Liver (tissue), 9 donors: ENCODE data around the gene FGFR4. TPM values are rescaled to one million over a fixed set of nuclear protein-coding genes. Genes with fewer than 3 reads are reported as not detected.

Source experiments
- DNase-seq: peaks from one replicate; pipeline ENCODE4 v3.0.0-alpha.2; 2017; ENCODE audit warnings: low spot score
- H3K27ac ChIP-seq, 2 donors: one replicate each; pipeline ENCODE4 v1.7.0; 2013; ENCODE audit warnings: inconsistent platforms in 2 of 2, low read length in 2 of 2, control low read depth in 1 of 2, low read depth in 1 of 2, mild to moderate bottlenecking in 1 of 2
- H3K27me3 ChIP-seq, 4 donors: one replicate each; pipeline versions ENCODE4 v1.6.1 to v1.7.0; 2013; ENCODE audit warnings: low read length in 3 of 4, inconsistent platforms in 1 of 4, mild to moderate bottlenecking in 1 of 4, moderate library complexity in 1 of 4; ENCODE audit not compliant: control insufficient read depth in 4 of 4, insufficient read depth in 4 of 4
- H3K36me3 ChIP-seq, 4 donors: one replicate each; pipeline versions ENCODE4 v1.6.1 to v1.7.0; 2013; ENCODE audit warnings: low read length in 3 of 4, mild to moderate bottlenecking in 3 of 4, low read depth in 1 of 4, moderate library complexity in 1 of 4; ENCODE audit not compliant: control insufficient read depth in 4 of 4, insufficient read depth in 3 of 4
- H3K4me1 ChIP-seq, 4 donors: one replicate each; pipeline versions ENCODE4 v1.6.1 to v1.7.0; 2013; ENCODE audit warnings: low read length in 3 of 4, mild to moderate bottlenecking in 3 of 4, moderate library complexity in 1 of 4; ENCODE audit not compliant: control insufficient read depth in 4 of 4, insufficient read depth in 4 of 4
- H3K4me3 ChIP-seq, 3 donors: one replicate each; pipeline versions ENCODE4 v1.6.1 to v1.7.0; 2013; ENCODE audit warnings: low read length in 3 of 3, control low read depth in 1 of 3, low read depth in 1 of 3, mild to moderate bottlenecking in 1 of 3
- H3K9ac ChIP-seq, 2 donors: one replicate each; pipeline ENCODE4 v1.7.0; 2013; ENCODE audit warnings: low read length in 2 of 2, mild to moderate bottlenecking in 2 of 2, moderate library complexity in 2 of 2, control low read depth in 1 of 2, low read depth in 1 of 2
- H3K9me3 ChIP-seq, 4 donors: one replicate each; pipeline versions ENCODE4 v1.6.1 to v1.7.0; 2013; ENCODE audit warnings: low read length in 3 of 4; ENCODE audit not compliant: control insufficient read depth in 4 of 4
- ATF3 ChIP-seq: IDR thresholded peaks from 2 replicates; pipeline ENCODE4 v1.6.1; 2016; ENCODE audit warnings: antibody characterized with exemption
- EGR1 ChIP-seq, 2 donors: IDR thresholded peaks; 2 replicates each; pipeline ENCODE4 v1.6.1; 2016 to 2018; ENCODE audit warnings: antibody characterized with exemption in 2 of 2, low read depth in 2 of 2
- FOXA1 ChIP-seq: IDR thresholded peaks from 2 replicates; pipeline ENCODE4 v1.6.1; 2016; ENCODE audit warnings: antibody characterized with exemption
- FOXA2 ChIP-seq: IDR thresholded peaks from 2 replicates; pipeline ENCODE4 v1.6.1; 2016; ENCODE audit warnings: antibody characterized with exemption
- GABPA ChIP-seq, 2 donors: IDR thresholded peaks in 1 of 2; conservative IDR thresholded peaks in 1 of 2; 2 replicates each; pipeline ENCODE4 v1.6.1; 2016; ENCODE audit warnings: antibody characterized with exemption in 2 of 2, mild to moderate bottlenecking in 1 of 2, moderate library complexity in 1 of 2
- HNF4A ChIP-seq, 2 donors: conservative IDR thresholded peaks; 2 replicates each; pipeline ENCODE4 v1.6.1; 2016; ENCODE audit warnings: antibody characterized with exemption in 2 of 2, mild to moderate bottlenecking in 2 of 2
- JUND ChIP-seq, 2 donors: IDR thresholded peaks; 2 replicates each; pipeline ENCODE4 v1.6.1; 2016; ENCODE audit warnings: antibody characterized with exemption in 2 of 2
- MAX ChIP-seq: IDR thresholded peaks from 2 replicates; pipeline ENCODE4 v1.6.1; 2016; ENCODE audit warnings: antibody characterized with exemption
- NR2F2 ChIP-seq: IDR thresholded peaks from 2 replicates; pipeline ENCODE4 v1.6.1; 2016; ENCODE audit warnings: antibody characterized with exemption
- RAD21 ChIP-seq, 2 donors: IDR thresholded peaks; 2 replicates each; pipeline ENCODE4 v1.6.1; 2016; ENCODE audit warnings: antibody characterized with exemption in 2 of 2, mild to moderate bottlenecking in 2 of 2
- RXRA ChIP-seq, 2 donors: IDR thresholded peaks; 2 replicates each; pipeline ENCODE4 v1.6.1; 2017 to 2018; ENCODE audit warnings: antibody characterized with exemption in 2 of 2, mild to moderate bottlenecking in 1 of 2
- SP1 ChIP-seq: IDR thresholded peaks from 2 replicates; pipeline ENCODE4 v1.6.1; 2018; ENCODE audit warnings: antibody characterized with exemption, mild to moderate bottlenecking
- TAF1 ChIP-seq: conservative IDR thresholded peaks from 2 replicates; pipeline ENCODE4 v1.6.1; 2016; ENCODE audit warnings: antibody characterized with exemption, mild to moderate bottlenecking
- YY1 ChIP-seq: IDR thresholded peaks from 2 replicates; pipeline ENCODE4 v1.6.1; 2016; ENCODE audit warnings: antibody characterized with exemption, mild to moderate bottlenecking
- ZBTB33 ChIP-seq: IDR thresholded peaks from 2 replicates; pipeline ENCODE4 v1.6.1; 2016; ENCODE audit warnings: antibody characterized with exemption
- WGBS: extraction: QIAGEN DNeasy Blood & Tissue Kit; methylation state at CpG from one replicate; pipeline ENCODE4 v1.1.7; 2013; 5-methylcytosine and 5-hydroxymethylcytosine counted together
- polyA plus RNA-seq, 2 donors: library from polyadenylated mRNA; stranded (reverse) in 1 of 2; unstranded in 1 of 2; fragments of 200-250 nt in 1 of 2; fragments of >200 nt in 1 of 2; fragmentation: Nextera tagmentation in 1 of 2; extraction: Ambion mirVana in 1 of 2; gene quantifications; one replicate each; pipeline versions ENCODE4 v1.2.1 to v1.2.3, GENCODE V29; 2013 to 2015
- total RNA-seq, 2 donors: library from RNA; depleted of rRNA; stranded (reverse); fragments of >200 nt; gene quantifications; one replicate each; pipeline ENCODE4 v1.2.3, GENCODE V29; 2014
- TF ChIP-seq, protein P1 (sequence below): fragments of 150-350 bp; IDR thresholded peaks from 2 replicates; pipeline ENCODE4 v1.5.1; 2017; ENCODE audit warnings: improper control_type of control experiment, low read depth, low read length; ENCODE audit not compliant: missing input control
- TF ChIP-seq, protein P2 (sequence below): IDR thresholded peaks from 2 replicates; pipeline ENCODE4 v1.6.1; 2016; ENCODE audit warnings: antibody characterized with exemption, mild to moderate bottlenecking
- donor health status: healthy.
- donor health status: healthy.
- donor health status: healthy.
- donor health status: healthy.
- donor health status: healthy.

Gene FGFR4
- total and polyA plus RNA-seq, 4 donors: 42.3 to 72.6 (median 56.3) TPM

- 93% methylated on average over 4 of the region's 4 CpGs for WGBS
- Histone ChIP-seq H3K9ac (no peak overlapping the region), H3K27me3 (no peaks in the 10 kb centered on the region), H3K4me1 (no peaks in the 10 kb centered on the region), H3K36me3 (no peaks in the 10 kb centered on the region), H3K9me3 (no peaks in the 10 kb centered on the region), H3K27ac (no peak overlapping the region), H3K4me3 (no peak overlapping the region)
- no peak for DNase-seq
- TF ChIP-seq RXRA (IDR thresholded peaks at IDR 0.05): no peak
- no peak for TF ChIP-seq ZBTB33
- TF ChIP-seq EGR1 (IDR thresholded peaks at IDR 0.05; ENCODE audit: low read depth in 2 of 2): no peak
- no peak for TF ChIP-seq ATF3
- TF ChIP-seq JUND (IDR thresholded peaks at IDR 0.05): no peak
- no peak for TF ChIP-seq TAF1
- TF ChIP-seq HNF4A (conservative IDR thresholded peaks at IDR 0.05): no peak
- TF ChIP-seq RAD21 (IDR thresholded peaks at IDR 0.05): no peak
- TF ChIP-seq SP1: no peak
- no peak for TF ChIP-seq YY1
These were observed 37.8 kb downstream of the FGFR4 start for GRCh38 chr5:177124486-177124991.

DNA sequence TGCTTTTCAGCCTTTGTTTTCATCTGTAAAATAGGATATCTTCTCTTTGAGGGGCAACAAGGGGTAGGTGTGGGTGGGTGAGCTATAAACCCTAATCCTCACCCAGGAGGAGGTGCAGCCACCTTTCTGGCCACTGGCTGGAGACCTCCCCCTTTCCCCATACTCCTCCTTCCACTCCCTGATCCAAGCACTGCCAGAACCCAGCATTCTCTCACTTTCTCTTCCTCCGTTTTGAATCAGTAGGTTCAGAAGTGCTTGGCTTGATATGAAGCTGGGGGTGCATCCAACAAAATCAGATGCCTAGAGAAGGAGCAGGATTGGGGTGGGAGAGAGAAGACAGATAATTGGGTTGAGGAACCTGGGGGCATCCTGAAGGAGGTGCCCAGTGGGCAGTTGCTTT, 40.1 kb downstream of the FGFR4 start:
- Histone ChIP-seq H3K4me3 (no peak overlapping the region), H3K36me3 (no peaks in the 10 kb centered on the region), H3K27ac (no peak overlapping the region), H3K4me1 (no peaks in the 10 kb centered on the region), H3K9me3 (no peaks in the 10 kb centered on the region), H3K9ac (no peak overlapping the region), H3K27me3 (no peaks in the 10 kb centered on the region)
- TF ChIP-seq SP1: no peak
- TF ChIP-seq NR2F2: no peak
- TF ChIP-seq RXRA (IDR thresholded peaks at IDR 0.05): no peak
- no peak for TF ChIP-seq MAX
- no peak for TF ChIP-seq TAF1
- TF ChIP-seq, protein P1, sequence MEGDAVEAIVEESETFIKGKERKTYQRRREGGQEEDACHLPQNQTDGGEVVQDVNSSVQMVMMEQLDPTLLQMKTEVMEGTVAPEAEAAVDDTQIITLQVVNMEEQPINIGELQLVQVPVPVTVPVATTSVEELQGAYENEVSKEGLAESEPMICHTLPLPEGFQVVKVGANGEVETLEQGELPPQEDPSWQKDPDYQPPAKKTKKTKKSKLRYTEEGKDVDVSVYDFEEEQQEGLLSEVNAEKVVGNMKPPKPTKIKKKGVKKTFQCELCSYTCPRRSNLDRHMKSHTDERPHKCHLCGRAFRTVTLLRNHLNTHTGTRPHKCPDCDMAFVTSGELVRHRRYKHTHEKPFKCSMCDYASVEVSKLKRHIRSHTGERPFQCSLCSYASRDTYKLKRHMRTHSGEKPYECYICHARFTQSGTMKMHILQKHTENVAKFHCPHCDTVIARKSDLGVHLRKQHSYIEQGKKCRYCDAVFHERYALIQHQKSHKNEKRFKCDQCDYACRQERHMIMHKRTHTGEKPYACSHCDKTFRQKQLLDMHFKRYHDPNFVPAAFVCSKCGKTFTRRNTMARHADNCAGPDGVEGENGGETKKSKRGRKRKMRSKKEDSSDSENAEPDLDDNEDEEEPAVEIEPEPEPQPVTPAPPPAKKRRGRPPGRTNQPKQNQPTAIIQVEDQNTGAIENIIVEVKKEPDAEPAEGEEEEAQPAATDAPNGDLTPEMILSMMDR: no peak
- TF ChIP-seq HNF4A (conservative IDR thresholded peaks at IDR 0.05): no peak
- TF ChIP-seq EGR1 (IDR thresholded peaks at IDR 0.05; ENCODE audit: low read depth in 2 of 2): no peak
- TF ChIP-seq, protein P2, sequence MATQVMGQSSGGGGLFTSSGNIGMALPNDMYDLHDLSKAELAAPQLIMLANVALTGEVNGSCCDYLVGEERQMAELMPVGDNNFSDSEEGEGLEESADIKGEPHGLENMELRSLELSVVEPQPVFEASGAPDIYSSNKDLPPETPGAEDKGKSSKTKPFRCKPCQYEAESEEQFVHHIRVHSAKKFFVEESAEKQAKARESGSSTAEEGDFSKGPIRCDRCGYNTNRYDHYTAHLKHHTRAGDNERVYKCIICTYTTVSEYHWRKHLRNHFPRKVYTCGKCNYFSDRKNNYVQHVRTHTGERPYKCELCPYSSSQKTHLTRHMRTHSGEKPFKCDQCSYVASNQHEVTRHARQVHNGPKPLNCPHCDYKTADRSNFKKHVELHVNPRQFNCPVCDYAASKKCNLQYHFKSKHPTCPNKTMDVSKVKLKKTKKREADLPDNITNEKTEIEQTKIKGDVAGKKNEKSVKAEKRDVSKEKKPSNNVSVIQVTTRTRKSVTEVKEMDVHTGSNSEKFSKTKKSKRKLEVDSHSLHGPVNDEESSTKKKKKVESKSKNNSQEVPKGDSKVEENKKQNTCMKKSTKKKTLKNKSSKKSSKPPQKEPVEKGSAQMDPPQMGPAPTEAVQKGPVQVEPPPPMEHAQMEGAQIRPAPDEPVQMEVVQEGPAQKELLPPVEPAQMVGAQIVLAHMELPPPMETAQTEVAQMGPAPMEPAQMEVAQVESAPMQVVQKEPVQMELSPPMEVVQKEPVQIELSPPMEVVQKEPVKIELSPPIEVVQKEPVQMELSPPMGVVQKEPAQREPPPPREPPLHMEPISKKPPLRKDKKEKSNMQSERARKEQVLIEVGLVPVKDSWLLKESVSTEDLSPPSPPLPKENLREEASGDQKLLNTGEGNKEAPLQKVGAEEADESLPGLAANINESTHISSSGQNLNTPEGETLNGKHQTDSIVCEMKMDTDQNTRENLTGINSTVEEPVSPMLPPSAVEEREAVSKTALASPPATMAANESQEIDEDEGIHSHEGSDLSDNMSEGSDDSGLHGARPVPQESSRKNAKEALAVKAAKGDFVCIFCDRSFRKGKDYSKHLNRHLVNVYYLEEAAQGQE: no peak
- no peak for TF ChIP-seq JUND (IDR thresholded peaks at IDR 0.05)
- TF ChIP-seq RAD21 (IDR thresholded peaks at IDR 0.05): no peak
- no peak for TF ChIP-seq GABPA (IDR thresholded peaks at IDR 0.05 in 1 of 2, conservative IDR thresholded peaks at IDR 0.05 in 1 of 2)
- TF ChIP-seq FOXA1: no peak
- TF ChIP-seq YY1: no peak
- no peak for TF ChIP-seq ZBTB33
- no peak for TF ChIP-seq FOXA2
- 89% methylated on average over 1 of the region's 1 CpG for WGBS
- no peak for DNase-seq
